C1 segment of cervical spinal cord (tissue), 14 donors: Measurements from ENCODE around the gene VEGFA.

ENCODE experiments used
- DNase-seq, 14 donors: peaks; one replicate each; lab custom pipeline; 2025; lab: John Stamatoyannopoulos, UW

VEGFA gene

DNA sequence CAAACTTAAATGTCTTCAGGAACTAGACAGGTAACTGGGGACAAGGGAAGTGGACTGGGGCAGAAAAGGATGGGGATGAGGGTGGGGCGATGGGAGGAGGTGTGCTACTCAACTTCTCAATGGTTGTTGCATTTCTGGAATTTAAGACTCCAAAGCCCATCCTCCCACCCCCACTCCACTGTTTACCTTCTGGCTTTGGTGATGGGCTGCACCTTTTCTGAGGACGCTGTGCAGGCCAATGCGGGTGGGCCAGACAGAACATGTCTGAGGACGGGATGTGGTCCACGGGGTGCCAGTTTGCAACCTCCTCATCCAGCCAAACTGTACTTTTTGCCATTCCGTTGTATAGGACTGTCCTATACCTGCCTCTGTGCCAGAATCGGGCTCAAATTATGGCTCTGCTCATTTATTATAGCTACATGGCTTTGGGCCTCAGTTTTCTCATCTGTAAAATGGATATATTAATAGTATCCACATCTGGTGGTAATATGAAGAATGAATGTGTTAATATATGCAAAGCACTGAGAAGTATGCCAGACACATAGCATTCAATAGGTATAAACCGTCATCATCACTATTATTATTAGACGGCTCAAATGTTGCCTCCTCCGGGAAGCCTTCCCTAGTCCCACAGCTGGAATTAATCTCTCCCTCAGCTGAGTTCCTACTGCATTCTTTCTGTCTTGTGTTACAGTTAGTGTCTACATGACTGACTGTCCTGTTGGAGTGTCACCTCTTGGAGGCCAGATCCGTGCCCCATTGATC is 31.0 kb upstream of the VEGFA start:
- DNase-seq = no peak

DNA sequence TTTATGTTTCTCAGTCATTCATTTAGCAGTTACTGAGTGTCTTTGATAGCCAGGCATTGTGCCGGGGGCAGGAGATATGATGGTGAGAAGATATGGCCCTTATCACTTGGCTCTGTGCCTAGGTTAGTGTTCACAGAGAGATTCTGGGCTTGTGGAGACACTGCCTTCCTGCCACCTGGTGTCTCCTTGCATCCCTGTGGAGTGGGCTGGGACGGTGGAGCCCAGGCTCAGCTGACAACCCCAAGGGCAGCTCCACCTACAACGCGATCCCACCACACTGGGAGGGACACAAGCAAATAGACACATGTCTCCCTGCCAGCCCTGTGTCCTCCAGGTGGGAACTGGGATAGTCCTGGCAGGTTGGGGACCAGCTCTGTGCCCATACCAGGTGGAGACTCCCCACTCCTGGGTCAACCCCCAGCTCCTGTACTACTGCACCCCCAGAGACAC is 30.3 kb upstream of the VEGFA start:
- no peak for DNase-seq

DNA sequence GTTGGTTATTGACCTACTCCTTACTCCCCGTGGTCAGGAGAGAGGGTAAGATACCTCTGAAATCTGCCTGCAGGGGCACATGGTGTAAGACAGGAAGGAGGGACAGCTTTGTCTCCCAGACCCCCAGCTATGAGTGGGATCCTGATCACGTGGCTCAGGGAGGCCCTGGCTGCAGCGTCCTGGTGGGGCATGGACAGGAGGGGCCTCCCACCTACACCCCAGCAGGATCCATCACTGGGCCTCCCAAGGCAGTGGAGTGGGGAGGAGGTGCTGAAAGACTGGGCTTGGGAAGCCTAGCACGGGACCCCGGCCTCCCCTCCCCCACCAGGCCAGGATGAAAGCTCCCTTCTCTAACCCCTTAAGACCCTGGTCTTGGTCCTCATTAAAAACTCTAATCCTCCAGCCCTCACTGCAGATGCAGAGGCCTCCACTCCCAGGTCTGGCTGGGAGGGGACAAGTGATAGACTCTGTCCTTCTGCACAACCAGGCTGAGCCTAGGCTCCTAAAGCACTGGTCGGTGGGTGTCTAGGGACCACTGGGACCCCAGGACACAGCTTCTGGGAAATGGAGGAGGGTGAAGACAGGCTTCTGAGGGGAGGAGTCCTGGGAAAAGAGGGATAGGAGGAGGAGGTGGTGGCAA is 29.6 kb upstream of the VEGFA start:
- no peak for DNase-seq

DNA sequence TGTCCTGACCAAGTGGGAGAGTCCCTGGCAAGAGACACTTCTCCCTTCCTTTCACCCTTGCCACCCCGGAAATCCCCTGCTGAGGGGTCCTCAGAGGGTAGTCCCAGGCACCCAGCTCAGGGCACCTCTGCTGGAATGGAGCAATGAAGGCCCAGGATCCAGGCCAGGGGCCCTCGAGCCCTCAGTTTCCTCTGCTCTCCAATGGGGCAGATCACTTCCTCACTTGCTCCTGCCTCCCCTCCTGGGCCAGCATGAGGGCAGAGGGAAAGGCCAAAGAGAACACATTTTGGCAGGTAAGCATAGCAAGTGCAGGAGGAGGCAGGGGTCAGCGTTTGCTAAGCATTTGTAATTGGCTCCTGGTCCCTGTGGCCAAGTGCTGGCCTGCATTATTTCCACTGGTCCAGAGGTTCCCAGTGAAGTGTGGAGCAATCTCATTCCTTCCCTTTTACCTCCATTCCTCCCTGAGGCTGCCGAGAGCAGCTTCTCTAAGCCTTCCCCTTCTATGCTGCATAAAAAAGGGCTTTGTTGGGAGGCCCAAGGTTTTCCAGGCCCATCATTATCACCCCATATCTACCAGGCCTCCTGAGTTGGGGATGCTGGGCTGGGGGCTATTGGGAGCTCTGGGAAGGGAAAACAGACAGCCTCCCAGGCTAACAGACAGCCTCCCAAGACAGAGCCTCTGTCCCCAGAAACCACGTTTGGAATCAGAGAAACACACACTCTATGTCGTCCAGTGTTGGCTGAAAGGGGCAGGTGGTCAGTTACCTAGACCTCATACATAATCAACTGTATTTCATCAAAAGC is 28.8 kb upstream of the VEGFA start:
- no peak for DNase-seq

DNA sequence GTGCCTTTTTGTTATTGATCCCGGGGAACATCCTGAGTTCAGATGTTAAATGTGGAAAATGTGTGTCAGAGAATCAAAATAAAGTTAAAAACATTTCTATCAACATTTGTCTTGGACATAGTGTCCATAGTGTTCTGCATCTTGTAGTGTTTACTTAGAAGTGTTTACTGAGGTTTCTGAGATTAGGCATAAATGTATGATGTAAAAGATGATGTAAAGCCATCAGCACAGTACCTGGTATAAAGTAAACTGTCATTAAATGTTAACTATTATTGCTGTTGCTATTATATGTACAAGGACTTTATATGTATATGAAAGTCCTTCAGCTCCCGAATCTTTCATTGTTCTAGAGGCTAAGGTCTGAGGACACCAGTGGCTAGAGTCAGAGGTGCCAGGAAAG is 28.2 kb upstream of the VEGFA start:
- no peak for DNase-seq

DNA sequence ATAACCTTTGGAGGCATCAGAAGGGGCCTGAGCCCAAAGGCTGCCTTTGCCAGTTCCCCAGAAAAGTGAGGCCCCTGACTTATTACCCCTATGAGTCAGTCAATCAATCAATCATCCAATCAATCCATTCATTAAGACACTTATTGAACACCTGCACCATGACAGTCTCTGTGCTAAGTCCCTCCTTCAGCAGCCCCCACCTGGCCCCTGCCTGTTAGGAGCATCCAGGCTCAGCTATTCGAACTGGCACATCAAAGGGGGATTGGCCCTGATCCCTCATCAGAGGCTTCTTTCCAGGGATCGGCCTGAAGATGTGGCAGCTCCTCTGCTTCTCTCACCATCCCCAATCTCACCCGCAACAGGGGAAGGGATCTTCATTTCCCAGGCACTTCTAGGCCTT is 27.7 kb upstream of the VEGFA start:
- no peak for DNase-seq

DNA sequence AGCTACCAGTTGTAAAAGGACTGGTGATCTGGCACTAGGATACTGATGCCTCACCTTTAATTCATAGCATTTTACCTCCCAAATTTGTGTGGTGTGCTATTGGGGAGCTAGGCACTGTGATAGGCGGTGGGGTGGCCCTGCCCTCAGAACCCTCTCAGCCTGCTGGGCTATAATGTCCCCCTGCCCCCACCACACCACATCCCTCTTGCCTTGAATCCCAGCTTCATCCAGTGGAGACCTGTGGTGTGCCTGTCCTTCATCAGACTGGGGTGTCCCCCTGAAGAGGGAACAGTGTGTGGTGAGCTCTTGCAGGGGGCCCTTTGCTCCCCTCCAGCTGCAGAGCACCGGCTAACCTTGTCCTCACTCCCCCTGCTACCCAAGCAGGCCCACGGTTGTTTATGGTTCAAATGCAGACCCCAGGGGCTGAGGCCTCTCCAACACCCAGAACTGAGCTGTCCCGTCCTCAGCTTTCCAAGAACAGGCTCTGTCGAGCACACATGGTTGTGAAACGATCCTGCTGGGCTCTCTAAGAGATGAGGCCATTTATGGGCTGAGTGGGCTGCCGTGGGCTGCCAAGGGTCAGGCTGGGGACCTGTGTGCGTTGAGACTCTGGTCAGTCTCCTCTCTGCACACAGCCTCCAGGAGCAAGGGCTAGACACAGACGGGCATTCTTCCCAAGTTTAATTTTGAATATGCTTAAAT is 26.9 kb upstream of the VEGFA start:
- DNase-seq = no peak

DNA sequence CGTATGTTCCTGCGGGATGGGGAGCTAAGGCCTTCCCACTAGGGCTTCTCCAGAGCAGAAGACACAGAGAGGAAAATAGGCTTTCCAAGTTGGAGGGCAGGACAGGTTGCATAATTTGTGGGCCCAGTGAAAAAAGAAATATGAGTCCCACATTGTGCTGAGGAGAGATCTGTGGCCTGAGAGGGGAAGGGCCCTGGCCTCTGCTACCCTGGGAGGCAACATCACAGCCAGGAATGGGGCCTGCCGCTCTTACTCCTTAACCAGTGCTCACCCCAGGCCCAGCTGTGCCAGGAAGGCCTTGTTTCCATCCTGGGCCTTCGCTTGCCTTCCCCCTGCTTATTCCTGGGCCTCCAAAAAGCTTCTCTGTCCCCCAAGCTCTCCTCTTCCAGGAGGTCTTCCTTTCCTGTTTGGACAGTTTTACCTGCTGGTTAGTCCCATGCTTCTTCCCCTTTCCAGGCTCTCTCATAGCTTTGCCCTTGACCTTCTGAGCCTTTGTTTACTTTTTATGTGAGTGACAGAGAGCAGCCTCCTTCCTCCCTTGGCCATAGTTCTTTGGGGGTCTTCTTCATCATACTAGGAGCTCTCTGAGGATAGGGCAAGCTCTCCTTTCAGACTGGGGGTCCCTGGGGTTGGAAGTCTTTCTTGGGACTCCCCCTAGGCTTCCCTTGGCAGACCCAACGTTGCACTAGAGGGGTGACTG is 26.2 kb upstream of the VEGFA start:
- no peak for DNase-seq

DNA sequence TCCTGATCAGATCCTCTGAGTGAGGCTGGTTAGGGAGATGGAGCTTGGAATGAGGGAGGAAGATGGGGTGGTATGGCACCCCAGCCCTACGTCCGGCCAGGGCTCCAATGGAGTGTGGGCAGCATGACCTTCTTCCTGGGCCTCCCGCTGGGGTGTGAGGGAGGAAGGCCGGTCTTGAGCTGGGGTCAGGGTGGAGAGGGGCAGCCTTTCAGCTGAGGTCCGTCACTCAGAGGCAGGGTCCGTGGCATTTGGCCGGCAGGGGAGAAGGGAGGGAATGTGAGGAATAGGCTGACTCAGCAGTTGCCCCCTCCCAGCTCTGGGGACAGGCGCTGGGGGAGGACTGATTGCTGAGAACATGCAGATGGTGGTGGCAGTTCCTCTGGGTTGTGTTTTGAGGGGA is 25.5 kb upstream of the VEGFA start:
- no peak for DNase-seq

DNA sequence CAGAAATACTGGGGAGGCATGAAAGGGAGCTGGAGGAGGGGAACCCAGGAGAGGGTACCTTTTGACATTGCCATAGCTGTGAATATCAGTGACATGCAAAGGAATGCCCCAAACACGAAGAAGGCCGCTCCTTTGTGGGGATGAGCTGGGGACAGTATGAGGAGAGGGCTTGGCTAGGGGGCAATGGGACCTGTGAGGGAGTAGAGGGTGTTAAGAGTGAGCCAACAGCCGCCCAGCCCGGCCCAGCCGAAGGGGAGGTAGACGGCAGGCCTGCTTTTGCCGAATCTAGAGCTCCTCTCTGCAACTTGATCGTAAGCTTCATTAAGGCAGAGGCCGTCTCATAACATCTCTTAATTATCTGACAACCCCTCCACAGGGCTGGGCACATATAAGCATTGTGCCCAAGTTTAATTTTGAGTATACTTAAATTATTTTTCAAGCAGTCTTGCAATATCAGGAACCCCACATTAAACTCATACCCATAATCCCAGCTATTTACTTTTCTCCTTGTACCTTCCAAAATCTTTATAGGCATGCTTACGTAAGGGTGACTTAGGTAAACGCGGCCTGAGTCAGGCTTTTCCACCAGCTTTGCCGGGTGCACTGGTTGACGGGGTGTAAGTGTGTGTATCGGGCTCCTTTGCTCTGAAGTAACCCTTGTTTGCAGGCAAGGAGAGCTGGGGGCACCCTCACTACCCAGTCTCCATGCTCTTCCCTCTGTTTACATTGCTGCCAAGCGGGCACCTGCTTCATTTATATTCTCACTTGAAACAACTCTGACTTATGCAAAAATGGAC is 24.9 kb upstream of the VEGFA start:
- DNase-seq = no peak

DNA sequence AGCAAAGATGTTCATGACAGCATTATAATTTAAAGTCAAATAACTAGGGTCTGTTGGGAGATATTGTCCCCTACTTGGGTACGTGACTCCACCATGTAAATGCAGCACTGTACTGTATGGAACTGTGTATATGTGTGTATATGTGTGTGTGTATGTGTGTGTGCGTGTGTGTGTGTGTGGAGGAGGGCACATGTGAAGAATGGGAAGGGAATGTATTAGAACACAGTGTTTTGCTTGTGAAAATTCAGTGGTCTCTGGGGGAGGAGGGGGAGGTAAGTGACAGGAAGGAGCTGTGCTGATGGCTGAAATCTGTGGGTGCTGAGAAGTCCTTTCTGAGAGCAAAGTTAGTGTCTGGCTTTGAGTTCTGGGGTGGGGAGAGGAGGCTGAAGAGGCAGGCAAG is 23.9 kb upstream of the VEGFA start:
- no peak for DNase-seq

DNA sequence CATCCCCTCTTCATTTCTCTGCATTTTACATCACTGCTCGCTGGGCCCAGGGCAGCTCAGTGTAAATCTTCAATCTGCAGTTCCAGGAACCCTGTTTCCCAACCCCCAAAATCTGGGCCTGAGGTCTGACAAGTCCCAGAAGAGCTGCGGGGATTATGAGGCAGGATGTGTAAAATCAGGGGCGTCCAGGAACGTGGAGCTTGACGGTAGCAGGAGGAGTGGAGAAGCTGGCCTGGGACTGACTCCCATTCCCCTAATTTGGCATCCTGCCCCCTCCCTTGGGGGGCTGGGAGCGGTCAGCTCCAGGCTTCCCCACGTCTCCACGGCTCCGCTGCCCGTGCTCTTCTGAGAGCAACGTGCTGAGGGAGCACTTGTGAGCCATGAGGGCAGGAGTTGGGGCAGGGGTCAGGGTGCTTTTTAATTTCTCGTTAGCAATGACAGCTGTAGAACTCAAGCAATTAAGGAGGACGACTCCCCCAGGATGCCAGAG is 23.4 kb upstream of the VEGFA start:
- no peak for DNase-seq

DNA sequence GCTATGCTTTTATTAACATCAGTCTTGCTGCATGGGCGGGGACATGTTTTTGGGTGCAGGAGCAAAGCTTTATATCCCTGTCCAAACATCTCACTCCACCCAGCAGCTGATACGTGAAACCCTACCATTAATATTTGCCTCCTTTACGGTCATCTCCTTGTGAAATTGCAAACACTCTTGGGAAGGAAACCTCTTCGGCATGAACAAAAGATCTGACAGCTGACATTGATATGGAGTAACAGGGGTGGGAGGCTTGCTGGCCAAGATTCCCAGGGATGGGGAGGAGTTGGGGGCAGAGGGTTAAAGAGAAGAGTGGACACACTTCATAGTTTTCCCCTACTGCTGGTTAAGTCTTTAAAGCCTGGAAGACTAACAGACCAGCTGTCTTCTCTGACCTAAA is 22.2 kb upstream of the VEGFA start:
- no peak for DNase-seq

DNA sequence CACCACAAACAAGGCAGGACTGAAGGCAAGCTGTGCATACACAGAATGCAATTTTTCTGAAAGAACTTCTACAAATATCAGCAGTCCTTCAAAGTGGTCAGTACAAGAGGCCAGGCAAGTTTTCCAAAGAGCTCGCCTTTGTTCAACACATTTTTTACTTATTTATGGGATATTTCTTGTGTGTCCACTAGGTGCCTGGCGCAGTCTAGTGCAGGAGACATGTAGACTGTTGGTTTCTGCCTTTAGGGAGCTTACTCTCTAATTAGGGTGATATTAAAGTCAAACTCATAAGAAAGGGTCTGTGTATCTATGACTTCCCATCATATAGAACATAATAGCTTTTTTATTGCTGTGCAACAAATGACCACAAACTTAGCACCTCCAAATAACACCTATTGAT is 21.2 kb upstream of the VEGFA start:
- no peak for DNase-seq

DNA sequence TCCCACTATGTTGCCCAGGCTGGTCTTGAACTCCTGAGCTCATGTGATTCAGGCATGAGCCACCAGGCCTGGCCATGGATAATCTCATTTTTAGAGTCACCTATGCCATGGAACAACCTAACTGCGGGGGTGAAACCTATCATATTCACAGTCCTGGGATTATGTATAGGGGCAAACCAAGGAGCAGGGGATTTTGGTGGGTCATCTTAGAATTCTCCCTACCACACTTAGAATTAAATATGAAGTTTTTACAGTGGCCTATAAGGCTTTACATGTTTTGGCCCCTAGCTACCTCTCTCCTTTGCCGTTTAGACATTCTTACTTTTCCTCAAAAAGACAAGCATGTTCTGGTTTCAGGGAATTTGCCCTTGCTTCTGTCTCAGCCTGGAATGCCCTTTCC is 20.6 kb upstream of the VEGFA start:
- DNase-seq = no peak

DNA sequence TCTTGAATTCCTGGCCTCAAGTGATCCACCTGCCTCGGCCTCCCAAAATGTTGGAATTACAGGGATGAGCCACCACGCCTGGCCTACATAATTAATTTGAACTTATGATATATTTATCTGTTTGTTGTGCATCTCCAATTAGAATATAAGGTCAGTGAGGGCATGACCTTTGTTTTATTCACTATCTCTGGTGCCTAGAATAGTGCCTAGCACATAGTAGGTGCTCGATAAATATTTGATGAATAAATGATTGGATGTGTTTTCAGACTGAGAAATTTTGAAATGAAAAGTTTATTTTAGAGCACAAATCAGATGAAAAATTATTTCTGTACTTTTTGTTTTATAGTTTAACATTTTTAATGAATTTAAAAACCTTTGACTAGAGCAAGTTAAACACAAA is 19.4 kb upstream of the VEGFA start:
- DNase-seq = no peak

DNA sequence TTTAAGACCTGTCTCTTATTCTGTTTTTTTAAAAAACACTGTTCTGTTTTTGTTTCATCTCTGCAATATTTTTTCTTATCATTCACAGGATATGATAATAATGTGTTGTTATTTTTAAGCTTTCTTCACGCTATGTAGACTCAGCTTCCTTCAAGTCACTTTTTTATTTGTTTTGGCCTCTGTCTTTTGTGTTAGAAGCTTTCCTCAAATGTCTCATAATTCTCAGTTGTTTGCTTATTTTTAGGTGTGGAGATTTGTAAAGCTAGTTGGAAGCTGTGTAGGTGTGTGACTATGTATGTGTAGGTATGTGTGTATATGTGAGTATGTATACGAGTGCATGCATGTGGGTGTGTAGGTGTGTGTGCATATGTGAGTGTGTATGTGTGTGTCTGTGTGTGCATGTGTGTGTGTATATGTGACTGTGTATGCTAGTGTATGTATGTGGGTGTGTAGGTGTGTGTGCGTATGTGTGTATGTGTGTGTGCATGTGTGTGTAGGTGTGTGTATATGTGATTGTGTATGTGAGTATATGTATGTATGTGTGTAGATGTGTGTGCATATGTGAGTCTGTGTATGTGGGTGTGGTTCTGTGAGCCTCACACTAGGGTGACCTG is 16.3 kb upstream of the VEGFA start:
- no peak for DNase-seq

DNA sequence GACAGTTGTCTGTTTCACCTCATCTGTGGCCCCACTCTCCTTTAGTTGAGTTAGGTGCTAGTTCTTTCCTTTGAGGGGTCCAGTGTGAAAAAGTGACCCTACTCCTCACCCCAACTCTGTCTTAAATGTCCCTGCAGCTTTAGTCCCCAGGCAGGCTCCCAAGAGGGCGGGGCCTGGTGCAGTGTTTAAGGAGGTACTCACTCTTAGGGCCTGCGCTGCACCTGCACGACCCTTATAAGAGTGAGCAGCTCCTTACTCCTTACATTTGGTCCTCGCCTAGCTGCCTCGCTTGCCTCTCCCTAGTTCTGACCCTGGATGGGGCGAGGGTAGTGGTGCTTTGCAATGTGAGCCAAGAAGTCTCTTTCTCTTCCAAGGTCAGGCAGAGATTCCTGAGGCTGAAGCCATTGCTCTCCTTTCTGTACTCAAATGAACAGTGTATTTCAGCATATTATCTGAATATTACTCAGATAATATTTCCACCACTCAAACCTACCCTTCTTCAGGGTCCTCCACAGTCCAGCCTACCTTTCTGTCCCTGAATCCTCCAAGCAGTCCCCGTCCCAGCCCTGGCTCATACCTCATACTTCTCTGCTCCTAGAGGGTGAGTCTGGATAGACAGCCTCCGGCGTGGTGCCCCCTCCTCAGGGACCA is 11.9 kb upstream of the VEGFA start:
- DNase-seq = no peak

DNA sequence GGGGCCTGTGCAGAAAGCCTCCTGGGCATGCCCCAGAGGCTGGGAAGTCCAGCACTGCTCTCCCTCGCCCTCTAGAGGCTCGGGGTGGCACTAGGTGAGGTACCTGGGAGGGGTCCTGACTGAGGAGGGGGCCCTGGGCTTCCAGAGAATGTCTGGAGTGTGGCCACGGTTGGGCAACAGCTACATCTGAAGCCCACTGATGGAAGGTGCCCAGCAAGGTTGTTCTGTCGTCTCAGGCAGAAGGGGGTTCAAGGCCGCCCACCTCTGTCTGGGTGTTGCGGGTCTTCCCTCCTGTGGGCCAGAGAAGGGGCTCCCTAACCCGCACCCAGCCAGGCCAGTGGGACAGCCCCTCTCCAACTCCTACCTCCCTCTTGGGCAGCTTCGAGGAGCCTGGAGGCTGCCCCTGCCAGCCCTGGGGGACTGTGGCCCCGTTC is 11.4 kb upstream of the VEGFA start:
- no peak for DNase-seq
